Left renal cortex interstitium (tissue), 4 donors: ENCODE measurements around the gene NUS1. TPM values are rescaled to one million over a fixed set of nuclear protein-coding genes. Genes with fewer than 3 reads are reported as not detected.
"Not testable (repeated sequence)": the region's sequence is repeated elsewhere in the genome, so short reads cannot be mapped to it uniquely, and the experiment has no call there.

ENCODE experiments used
- DNase-seq, 4 donors: peaks; one replicate each; pipeline ENCODE4 v3.0.0-alpha.2; 2013; ENCODE audit warnings: low read depth in 4 of 4, low spot score in 2 of 4, missing footprints in 1 of 4
- polyA plus RNA-seq, 4 donors: library from polyadenylated mRNA; unstranded; fragments of 120-200 nt; gene quantifications; one replicate each; pipeline ENCODE4 v1.2.1, GENCODE V29; 2013; ENCODE audit not compliant: insufficient read length in 4 of 4

The NUS1 gene
- polyA plus RNA-seq = 10 to 100 TPM; 46.3 to 58.4 (median 54.8) TPM

DNA sequence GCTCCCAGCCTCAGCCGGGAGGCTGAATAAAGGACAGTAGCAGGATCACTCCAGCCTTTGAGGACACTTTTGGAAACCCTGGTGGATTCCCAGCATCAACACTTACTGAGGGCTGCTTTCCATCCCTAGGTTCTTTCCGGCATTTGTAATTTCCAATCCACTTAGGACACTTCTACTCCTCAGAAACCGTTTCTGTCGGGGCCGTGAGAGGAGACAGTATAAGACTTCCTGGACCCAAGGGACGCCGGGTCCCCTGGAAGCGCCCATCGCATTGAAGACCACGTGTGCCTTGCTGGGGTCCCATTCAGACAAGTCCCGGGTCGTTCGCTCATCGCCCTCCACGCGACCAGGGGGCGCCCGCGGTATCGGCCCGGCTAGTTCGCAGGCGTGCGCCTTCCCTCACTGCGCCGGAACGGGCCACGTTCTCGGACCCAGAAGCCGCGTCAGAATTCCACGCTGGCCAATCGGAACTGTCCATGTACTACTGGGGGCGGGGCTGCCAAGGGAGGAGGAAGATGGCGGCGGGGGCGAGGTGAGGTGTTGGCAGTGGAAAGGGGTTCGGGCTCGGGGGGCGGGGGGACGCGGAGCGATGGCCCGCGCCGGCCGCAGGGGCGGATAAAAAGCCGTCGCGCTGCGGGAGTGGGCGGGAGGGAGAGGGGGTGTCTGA, at the start of gene NUS1:
Gene NUS1, plus strand, starts transcription at position 479 of the 667 bp plus-strand sequence. CDS start 202 bp downstream, outside the sequence.
- DNase-seq = peak; percentile 87 to 98 (median 90)

DNA sequence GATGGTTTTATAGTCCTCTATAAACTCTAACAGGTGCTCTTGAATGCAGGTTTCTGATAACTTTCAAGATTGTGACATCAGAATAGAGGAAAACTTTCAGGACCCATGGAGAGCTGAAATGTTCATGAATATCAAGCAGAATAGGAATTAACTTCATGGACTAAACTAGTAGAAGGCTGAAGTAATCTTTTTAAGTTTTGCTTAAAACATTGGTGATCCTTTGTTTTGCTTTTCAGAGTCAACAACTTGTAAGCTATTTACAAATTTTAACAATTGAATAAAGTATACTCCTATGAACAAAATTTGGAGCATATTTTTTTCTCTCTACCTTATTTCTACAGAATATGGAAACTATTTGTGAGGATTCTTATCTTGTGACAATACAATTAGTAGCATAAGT, 47.7 kb upstream of the NUS1 start:
- DNase-seq = no peak

DNA sequence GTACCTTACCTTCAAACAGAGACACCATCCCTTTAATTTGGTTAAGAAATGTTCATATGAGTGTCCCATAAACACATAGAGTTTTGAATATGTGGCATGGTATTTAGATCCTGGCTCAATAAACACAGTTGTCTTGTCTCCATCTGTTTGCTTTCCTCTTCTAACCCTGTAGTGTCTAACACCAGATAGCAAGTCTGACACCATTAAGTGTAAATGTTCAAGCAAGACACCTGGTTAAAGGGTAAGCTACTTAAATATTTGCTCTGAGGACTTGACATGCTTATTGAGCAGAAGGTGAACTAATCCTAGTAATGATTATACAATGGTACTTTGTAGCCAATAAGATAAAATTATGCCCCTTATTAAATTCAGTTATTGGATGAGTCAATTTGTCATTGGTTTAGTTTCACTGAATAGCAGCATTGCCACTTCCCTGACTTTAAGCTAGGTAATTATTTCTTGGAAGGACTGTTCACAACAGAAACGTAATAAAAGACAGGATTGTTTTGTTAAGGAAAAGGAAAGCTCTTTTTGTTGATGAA, 46.1 kb upstream of the NUS1 start:
- DNase-seq = no peak

DNA sequence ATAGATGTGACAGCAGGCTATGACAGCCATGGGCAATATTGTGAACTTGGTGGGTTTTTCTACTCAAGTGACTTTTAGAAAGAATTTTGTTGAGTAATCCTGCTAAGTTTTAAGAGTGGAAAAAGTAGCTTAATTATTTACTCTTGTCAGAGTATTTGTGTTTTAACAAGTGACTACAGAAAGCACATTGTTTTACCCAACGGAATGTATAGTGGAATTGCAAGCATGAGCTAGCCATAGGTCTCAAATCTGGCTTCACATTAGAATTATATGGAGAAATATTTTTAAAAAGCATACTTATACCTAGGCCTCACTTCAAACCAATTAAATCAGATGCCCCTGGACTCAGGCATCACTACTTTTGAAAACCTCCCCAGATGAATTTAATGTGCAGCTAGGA, 37.5 kb upstream of the NUS1 start:
- no peak for DNase-seq

DNA sequence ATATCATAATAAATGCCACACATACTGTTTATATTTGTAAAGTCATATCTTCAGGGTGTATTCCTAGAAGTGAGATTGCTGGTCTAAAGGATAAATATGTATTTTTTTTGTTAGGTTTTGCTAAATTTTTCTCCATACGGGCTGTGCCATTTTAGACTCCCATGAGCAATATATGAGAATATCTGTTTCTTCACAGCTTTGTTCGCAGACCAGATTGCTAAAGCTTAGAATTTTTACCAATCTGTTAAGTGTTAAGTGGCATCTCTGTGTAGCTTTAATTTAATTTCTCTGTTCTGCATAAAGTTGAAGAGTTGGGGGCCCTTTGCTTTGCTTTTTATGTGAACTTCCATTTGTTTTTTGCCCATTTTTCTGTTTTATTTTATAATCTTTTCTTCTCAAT, 32.3 kb upstream of the NUS1 start:
- DNase-seq = no peak

DNA sequence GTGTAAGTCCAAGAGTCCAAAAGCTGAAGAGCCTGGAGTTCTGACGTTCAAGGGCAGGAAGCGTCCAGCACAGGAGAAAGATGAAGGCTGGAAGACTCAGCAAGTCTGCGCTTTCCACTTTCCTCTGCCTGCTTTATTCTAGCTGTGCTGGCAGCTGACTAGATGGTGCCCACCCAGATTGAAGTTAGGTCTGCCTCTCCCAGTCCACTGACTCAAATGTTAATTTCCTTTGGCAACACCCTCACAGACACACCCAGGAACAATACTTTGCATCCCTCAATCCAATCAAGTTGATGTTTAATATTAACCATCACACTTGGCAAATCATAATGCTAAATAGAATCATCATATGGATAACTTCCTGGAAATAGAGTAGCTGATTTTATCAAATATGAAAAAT, 23.3 kb upstream of the NUS1 start:
- not testable (repeated sequence) for DNase-seq

DNA sequence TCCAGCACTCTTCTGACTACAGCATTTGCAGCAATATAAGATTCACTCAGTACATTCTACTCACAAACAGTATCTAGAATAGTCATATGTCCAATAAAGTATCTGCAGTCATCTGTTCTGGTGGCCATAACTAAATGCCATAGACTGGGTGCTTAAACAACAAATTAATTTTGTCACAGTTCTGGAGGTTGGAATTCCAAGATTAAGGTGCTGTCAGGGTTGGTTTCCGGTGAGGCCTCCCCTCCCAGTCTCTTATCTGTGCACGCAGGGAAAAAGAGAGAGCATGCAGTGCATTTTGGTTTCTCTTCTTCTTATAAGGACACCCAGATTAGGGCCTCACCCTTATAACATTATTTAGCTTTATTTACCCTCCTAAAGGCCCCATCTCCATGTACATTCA, 21.3 kb upstream of the NUS1 start:
- DNase-seq = no peak

DNA sequence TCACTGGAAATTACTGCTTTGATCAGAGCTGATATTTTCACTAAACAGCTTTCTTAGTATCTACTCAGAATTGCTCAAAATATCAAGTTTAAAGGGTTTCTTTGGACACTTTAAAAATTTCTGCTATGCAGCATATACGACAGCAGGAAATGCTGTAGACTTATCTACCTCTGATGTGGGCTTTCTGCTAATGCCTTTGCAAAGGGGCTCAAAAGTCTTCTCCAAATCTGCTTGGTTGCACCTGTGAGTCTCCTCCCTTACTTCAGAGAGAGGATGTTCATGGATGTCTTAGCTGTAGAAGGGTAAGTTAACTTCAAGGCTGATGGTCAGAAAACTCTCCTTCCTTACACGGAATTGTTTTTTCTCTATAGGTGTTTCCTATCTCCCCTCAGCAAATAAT, 19.9 kb upstream of the NUS1 start:
- DNase-seq = no peak

DNA sequence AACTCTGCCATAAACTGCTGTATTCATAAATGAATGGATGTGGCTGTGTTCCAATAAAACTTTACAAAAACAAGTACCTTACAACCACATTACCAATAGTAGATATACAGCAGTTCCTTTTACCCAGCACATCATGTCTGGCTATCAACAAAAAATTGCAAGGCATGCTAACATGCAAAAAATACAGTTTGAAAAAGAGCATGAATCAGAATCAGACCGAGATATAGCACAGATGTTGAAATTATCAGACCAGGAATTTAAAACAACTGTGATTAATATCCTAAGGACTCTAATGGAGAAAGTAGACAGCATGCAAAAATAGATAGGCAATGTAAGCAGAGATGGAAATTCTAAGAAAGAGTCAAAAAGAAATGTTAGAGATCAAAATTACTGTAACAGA, 8.4 kb upstream of the NUS1 start:
- DNase-seq = no peak

DNA sequence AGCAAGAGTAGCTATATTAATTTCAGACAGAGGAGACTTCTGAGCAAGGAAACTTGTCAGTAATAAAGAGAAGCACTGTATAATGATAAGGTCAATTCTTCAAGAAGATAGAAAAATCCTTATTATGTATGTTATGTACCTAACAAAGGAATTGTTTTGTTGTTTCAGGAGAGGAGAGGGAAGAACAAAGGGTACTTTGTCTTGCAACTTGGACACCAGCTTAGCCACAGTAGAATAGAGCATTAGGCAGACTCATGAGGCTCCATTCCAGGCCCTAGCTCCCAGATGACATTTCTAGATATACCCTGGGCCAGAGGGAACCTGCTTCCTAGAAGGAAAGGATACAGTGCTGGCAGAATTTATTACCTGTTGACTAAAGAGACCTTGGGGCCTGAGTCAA, 6.5 kb upstream of the NUS1 start:
- DNase-seq = no peak

DNA sequence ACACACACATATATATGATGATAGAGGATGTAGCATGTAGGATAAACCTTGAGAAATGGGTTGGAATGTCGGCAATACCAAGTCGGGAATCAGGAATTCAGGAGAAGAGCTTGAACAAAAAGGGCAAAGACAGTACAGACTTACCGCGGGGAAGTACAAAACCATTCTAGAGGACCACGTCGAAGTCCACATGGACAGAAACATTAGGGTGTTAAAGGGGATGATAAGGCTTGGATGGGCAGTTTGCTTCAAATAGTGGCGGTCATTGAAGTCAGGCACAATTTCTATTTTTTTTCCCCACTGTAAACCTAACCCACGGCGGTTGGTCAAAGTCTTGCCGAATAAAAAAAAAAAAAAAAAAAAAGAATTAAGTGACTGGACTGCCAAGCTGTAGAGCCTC, 766 bp upstream of the NUS1 start:
- DNase-seq = no peak

DNA sequence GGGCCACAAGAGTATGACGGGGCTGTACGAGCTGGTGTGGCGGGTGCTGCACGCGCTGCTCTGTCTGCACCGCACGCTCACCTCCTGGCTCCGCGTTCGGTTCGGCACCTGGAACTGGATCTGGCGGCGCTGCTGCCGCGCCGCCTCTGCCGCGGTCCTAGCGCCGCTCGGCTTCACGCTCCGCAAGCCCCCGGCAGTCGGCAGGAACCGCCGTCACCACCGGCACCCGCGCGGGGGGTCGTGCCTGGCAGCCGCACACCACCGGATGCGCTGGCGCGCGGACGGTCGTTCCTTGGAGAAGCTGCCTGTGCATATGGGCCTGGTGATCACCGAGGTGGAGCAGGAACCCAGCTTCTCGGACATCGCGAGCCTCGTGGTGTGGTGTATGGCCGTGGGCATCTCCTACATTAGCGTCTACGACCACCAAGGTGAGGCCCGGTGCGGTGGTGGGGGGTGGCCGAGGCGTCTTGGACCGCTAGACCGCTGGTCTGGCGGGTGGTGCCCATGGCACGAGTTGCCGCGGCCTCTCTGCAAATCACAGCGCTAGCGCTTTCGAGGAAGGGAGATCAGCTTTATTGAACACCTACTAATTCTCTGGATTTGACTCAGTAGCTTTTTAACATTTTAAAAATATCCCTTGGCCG, 511 bp downstream of the NUS1 start:
- DNase-seq = peak in 2 of 4 donors; percentile 8 to 16

DNA sequence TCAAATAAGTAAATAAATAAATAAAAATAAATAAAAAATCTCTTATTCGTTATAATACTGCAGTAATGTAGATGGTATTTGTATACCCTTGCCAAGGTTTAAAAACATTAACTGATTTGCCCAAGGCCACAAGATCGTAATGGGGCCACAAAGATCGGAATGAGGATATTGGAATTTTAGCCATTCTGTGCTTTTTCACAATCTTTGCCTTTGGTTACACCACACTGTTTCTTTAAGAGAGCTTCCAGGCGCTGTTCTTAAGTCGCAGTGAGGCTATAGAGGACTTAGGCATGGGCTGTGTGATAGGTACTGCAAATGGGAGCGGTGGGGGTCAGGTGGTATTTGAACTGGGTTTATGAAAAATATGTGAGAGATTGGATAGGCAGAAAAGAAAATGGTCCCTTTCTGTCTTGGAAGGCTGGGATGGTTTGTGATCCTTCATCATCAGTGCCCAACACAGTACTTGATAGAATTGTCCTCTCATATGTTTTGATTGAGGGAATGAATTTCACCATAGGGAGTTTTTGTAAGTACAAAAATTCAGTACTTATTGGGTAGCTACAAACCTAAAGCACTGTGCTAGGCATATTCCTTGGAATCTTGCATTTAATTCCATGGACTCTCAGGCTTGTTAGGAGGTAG, 1.4 kb downstream of the NUS1 start:
- no peak for DNase-seq

DNA sequence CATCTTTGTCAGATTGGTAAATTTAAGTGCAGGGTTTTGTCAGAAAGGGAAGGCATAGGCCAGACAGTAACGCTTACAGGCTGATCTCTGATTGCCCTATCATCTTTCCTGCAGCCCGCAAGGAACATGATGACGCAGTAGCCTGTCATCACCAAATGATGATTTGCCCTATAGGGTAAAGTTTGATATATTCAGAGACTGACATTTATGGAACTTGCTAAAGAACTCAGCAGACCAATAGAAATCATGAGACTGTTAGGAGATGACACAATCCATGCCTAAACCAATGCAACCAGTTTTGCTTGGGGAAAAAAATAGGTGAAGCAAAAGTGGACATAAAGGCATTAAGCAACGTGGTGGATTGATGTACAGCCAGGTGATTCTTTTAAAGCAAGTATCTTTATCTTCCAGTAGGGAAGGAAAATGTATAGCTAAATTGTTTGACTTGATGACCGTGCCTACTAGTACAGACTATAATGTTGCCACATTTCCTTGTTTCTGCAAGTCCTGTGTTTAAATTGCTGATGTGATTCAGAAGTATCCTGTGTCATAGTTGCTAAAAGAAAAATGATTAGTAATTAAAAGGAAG, 2.4 kb downstream of the NUS1 start:
- no peak for DNase-seq

DNA sequence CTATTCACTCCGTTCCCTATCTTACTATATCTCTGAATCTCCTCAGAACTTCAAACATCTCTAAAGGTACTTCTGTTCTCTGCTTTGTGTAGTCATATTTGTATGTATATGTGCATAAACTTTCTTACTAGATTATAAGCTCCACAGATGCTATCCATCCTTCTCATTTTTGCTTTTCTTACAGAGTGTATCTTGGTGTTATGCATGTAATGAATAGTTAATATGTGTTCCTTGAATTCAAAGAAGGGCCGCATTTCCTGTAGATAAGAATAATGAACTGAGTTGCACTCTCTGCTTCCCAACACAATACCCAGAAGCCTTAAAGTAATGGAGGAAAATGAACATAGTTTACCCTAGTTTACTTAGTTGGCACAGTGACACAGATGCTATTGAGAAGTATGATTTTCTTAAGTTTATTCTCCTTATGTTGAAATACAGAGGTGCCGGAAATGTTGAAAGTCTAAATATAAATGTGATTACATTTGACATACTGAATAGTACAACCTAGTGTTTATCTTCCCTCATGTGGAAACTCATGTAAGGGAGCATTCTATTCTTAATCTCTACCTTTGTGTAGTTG, 6.0 kb downstream of the NUS1 start:
- no peak for DNase-seq

DNA sequence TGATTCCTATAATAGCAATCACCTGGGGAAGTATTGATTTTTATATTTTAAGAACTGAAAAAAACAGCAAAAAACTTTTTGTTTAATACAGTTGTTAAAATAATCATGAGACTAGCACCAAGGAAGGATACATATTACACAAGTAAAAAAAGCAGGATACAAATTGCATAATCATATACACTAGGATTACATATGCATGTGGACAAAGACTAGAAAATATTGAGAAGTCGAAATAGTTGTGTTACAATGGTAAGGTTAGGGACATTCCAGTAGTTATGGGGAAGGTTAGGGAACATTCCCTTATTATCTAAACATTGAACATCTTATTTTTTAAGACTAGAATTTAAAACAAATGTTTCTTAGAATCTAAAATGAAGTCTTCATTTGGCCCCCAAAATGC, 9.5 kb downstream of the NUS1 start:
- DNase-seq = no peak

DNA sequence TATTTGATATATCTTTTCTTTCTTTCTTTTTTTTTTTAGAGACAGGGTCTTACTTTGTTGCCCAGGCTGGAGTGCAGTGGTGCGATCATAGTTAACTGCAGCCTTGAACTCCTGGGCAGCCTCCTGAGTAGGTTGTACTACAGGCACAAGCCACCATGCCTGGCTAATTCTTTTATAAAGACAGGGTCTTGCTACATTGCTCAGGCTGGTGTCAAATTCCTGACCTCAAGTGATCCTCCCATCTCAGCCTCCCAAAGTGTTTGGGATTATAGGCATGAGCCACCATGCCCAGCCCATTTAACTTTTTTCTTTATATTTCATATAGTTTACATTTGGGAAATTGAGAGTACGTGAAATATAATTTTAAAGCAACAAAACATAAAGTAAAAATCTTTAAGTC, 10.1 kb downstream of the NUS1 start:
- no peak for DNase-seq

DNA sequence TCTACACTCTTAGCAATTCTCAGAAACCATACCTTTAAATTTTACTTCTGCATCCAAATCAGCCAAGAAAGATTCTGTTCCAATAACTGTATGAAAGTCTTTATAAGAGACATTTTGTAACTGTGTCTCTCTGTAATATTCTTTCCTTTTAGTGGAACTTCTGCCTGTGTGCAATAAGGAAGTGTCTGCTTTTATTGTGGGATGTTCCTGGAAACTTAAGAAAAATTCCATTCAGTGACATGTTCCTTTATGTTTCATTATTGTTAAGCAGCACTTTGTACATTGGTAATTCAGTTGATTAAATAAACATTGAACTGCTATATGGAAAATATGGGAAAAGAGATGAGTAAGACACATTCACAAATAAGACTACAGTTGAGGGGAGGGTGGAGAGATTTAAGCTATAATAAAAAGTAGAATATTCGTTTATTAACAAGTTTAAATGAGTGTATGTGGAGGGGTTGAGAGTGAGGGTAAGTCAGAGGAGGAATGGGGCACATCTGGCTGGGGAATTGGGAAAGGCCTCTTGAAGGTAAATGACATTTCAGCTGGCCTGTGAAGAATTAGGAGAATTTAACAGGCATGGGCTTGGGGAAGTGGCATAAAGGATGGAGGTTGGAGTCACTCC, 11.9 kb downstream of the NUS1 start:
- DNase-seq = no peak

DNA sequence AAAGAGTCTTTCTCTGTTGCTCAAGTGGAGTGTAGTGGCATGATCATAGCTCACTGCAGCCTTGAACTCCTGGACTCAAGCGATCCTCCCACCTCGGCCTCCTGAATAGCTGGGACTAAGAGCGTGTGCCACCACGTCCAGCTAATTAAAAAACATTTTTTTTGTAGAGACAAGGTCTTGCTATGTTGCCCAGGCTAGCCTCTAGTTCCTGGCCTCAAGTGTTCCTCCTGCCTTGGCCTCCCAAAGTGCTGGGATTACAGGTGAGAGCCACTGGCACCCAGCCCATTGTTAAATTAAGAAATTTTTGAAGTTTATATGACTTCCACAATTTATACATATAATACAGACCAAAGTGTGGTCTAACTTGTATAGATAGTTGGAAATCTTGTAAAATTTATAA, 14.3 kb downstream of the NUS1 start:
- DNase-seq = not testable (repeated sequence)

DNA sequence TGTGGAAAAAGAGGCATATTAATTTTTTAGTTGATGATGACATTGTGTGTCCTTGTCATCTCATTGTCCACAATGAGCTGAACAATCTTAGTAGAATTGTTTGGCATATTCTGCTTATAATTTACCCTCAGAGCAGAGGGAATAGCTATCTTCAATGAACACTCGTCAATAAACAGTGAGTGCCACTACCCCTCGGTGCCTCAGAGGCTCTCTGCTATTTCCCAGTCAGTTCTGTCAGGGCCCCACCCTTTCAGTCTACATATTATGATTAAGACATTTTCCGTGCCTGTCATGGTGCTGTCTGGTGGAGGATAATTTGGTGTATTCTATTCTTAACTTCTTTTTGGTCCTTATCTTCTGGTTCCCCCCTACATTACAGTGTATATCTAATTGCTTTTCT, 31.2 kb downstream of the NUS1 start:
- no peak for DNase-seq
